Ishikawa (cell line): ENCODE measurements around the gene HOMER1.

ENCODE experiments used
- CEBPB ChIP-seq: IDR thresholded peaks from 2 replicates; pipeline ENCODE4 v1.6.1; 2012
- CREB1 ChIP-seq: IDR thresholded peaks from 2 replicates; pipeline ENCODE4 v1.6.1; 2012; ENCODE audit warnings: low read depth
- EGR1 ChIP-seq: IDR thresholded peaks from 2 replicates; pipeline ENCODE4 v1.6.1; 2012
- EP300 ChIP-seq: IDR thresholded peaks from 2 replicates; pipeline ENCODE4 v1.6.1; 2012; ENCODE audit warnings: borderline replicate concordance
- FOXM1 ChIP-seq: IDR thresholded peaks from 2 replicates; pipeline ENCODE4 v1.6.1; 2012; ENCODE audit warnings: low read depth, borderline replicate concordance
- MAX ChIP-seq: IDR thresholded peaks from 2 replicates; pipeline ENCODE4 v1.6.1; 2012
- NFIC ChIP-seq: IDR thresholded peaks from 2 replicates; pipeline ENCODE4 v1.6.1; 2012
- RAD21 ChIP-seq: IDR thresholded peaks from 2 replicates; pipeline ENCODE4 v1.6.1; 2012; ENCODE audit warnings: low read depth
- REST ChIP-seq: IDR thresholded peaks from 2 replicates; pipeline ENCODE4 v1.6.1; 2012; ENCODE audit warnings: low read depth, mild to moderate bottlenecking
- TAF1 ChIP-seq: IDR thresholded peaks from 2 replicates; pipeline ENCODE4 v1.6.1; 2012; ENCODE audit warnings: low read depth, mild to moderate bottlenecking
- TCF12 ChIP-seq: IDR thresholded peaks from 2 replicates; pipeline ENCODE4 v1.6.1; 2012; ENCODE audit warnings: low read depth
- TEAD4 ChIP-seq: IDR thresholded peaks from 2 replicates; pipeline ENCODE4 v1.6.1; 2012
- USF1 ChIP-seq: IDR thresholded peaks from 2 replicates; pipeline ENCODE4 v1.6.1; 2012
- YY1 ChIP-seq: IDR thresholded peaks from 2 replicates; pipeline ENCODE4 v1.6.1; 2012; ENCODE audit warnings: low read depth
- ZBTB7A ChIP-seq: IDR thresholded peaks from 2 replicates; pipeline ENCODE4 v1.6.1; 2012; ENCODE audit warnings: low read depth

HOMER1 gene

GRCh38 chr5:79507251-79508205 is 6.4 kb downstream of the HOMER1 start:
- TF ChIP-seq MAX (no peak), USF1 (no peak), NFIC (no peak)

GRCh38 chr5:79505138-79505537 is 8.8 kb downstream of the HOMER1 start:
- no peak for TF ChIP-seq CREB1

GRCh38 chr5:79503794-79504495 is 10.0 kb downstream of the HOMER1 start:
- TF ChIP-seq FOXM1 (no peak), CREB1 (no peak), MAX (no peak), TAF1 (no peak), EGR1 (no peak), TEAD4 (no peak), ZBTB7A (no peak), YY1 (no peak), CEBPB (no peak), EP300 (no peak), TCF12 (no peak), NFIC (no peak), REST (no peak)

GRCh38 chr5:79499640-79500273 is 14.2 kb downstream of the HOMER1 start:
- no peak for TF ChIP-seq TAF1
- no peak for TF ChIP-seq NFIC
- TF ChIP-seq TEAD4 = no peak
- no peak for TF ChIP-seq REST

- no peak for TF ChIP-seq MAX
- no peak for TF ChIP-seq TAF1
- no peak for TF ChIP-seq ZBTB7A
- TF ChIP-seq EP300 = no peak
- no peak for TF ChIP-seq NFIC
- no peak for TF ChIP-seq EGR1
- TF ChIP-seq REST = no peak
- no peak for TF ChIP-seq USF1
- no peak for TF ChIP-seq YY1
- TF ChIP-seq CREB1 = no peak
- TF ChIP-seq FOXM1 = no peak
- no peak for TF ChIP-seq RAD21
- TF ChIP-seq TEAD4 = no peak
- no peak for TF ChIP-seq CEBPB
- no peak for TF ChIP-seq TCF12
Observed at GRCh38 chr5:79495311-79495710, 18.6 kb downstream of the HOMER1 start.
